Measurements from ENCODE around the gene CCDC78.

DNA sequence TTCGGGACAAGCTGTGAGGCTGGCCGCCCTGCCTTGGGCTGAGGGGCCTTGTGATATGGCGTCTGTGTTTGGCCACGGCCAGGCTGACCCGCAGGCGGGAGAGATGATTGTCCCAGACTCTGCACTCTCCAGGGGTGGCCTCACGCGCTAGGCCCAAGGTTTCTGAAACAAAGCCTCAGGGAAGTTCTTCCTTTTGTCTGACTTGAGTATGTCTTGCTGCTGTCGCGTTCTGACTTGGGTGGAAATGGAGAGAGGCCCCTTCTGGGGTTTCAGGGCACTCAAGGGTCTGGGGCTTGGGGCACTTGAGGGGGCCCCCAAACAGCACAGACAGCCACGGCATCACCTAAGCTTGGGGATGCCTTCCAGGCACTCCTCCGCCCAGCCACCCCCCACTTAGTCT is 15.2 kb downstream of the CCDC78 start:
- TF ChIP-seq, protein P1, sequence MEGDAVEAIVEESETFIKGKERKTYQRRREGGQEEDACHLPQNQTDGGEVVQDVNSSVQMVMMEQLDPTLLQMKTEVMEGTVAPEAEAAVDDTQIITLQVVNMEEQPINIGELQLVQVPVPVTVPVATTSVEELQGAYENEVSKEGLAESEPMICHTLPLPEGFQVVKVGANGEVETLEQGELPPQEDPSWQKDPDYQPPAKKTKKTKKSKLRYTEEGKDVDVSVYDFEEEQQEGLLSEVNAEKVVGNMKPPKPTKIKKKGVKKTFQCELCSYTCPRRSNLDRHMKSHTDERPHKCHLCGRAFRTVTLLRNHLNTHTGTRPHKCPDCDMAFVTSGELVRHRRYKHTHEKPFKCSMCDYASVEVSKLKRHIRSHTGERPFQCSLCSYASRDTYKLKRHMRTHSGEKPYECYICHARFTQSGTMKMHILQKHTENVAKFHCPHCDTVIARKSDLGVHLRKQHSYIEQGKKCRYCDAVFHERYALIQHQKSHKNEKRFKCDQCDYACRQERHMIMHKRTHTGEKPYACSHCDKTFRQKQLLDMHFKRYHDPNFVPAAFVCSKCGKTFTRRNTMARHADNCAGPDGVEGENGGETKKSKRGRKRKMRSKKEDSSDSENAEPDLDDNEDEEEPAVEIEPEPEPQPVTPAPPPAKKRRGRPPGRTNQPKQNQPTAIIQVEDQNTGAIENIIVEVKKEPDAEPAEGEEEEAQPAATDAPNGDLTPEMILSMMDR (IDR thresholded peaks at IDR 0.05; ENCODE audit: insufficient read depth, low read length, poor library complexity, severe bottlenecking), result no peak
- TF ChIP-seq EZH2phosphoT487 (conservative IDR thresholded peaks at IDR 0.05; ENCODE audit: low read length), result no peak
